Measurements from ENCODE around the gene DGKD.

DGKD gene

DNA sequence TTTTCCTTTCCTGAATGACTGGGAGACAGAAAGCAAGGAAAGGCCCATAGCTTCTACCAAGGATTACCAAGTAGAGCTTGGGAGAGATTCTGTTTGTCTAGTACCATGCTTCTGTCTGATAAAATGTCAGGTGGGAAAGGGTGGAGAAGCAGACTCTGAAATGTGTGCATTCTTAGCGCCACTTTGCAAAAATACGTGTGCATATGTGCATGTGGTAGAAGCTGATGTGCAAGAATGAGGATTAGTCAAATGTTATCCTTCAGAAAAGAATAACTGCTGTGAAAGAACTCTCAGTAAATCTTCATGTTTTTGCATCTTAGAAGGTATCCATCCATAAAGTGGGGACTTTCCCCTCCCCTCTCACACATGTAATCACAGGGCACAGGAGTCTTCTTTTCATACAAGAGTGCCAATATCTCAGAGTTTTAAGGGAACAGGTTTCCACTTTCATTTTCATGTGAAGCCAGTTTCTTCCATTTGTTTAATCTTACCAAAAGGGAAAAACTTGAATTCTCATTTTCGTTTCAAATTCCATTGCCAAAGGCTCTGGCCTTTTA, 15.4 kb upstream of the DGKD start:
- DNase-seq (ENCODE audit: low spot score), result no peak

DNA sequence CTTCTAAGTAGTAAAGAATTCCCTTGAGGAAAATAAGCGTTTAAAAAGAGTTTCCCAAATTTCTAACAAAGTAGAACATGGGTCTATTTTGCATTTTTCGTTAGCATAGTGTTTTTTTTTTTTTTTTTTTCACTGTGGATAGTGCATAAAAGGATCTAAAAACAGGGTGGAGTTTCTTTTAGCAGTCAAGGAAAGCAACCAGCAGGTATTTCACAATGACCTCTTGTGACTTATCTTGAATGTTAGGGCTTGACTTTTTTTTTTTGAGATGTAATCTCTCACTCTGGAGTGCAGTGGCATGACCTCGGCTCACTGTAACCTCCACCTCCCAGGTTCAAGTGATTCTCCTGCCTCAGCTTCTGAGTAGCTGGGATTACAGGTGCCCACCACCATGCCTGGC, 14.9 kb upstream of the DGKD start:
- DNase-seq (ENCODE audit: low spot score), result no peak

DNA sequence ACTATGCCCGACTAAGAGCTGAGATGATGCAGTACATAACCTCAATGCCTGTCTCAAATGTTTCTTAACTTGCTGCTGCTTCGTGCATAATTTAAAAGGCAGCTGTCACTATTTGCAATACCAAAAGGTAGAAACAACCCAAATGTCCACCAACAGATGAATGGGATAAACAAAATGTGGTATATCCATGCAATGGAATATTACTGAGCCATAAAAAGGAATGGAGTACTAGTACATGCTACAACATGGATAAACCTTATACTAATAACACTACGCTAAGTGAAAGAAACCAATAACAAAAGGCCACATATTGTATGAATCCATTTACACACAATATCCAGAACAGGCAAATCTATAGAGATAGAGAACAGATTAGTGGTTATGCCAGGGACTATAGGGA, 13.0 kb upstream of the DGKD start:
- DNase-seq (ENCODE audit: low spot score), result no peak

DNA sequence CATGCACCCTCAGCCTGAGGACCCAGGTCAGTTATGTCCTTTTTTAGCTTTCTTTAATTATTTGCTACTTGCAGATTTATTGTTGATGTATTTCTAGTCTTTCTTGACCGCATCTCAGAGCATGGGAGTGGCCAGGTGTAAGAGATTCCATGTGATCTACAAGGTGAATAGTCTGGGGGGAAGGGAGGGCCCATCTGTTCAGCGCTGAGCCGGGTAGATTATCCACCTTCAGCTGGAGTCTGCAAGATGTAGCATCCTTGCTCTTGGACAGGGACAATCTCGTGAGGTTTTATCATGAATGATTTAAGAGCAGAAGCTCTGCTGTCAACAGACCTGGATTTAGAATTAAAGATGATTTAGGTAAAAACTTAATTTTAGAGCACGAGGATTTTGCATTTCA, 12.0 kb upstream of the DGKD start:
- no peak for DNase-seq (ENCODE audit: low spot score)

DNA sequence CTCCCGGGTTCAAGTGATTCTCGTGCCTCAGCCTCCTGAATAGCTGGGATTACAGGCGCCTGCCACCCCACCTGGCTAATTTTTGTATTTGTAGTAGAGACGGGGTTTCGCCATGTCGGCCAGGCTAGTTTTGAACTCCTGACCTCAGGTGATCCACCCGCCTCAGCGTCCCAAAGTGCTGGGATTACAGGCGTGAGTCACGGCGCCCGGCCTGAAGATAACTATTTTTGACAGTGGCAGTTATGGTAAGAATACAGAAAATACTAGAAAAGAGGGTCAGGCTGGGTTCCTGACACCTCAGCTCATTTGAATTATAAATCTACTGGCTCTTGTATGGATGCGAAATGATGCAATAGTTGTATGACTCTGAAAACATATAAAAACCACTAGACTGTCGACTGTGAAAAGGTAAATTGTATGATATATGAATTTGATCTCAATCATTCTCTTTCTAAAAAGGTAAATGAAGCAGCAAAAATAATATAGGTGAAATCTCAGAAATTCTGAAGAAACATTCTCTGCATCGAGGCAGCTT, 11.1 kb upstream of the DGKD start:
- DNase-seq (ENCODE audit: low spot score), result no peak

DNA sequence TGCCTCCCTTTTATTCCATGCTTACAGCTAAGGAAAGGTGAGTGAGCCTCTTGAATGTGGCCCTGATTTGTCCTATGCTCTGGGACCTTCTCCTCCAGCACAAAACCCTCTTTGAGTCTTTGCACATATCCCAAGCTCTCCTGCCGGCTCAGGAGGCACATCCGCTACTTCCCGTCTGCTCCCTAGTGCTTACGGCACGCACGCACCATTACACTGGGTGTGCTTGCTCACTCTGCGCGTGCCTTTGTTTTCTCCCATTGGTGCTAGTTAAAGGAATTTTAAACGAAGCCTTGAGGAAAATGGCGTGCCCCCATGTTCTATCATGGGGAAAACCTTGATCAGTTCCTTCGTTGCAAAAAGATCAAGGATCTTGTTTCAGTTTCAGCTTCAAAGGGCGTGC, 7.9 kb upstream of the DGKD start:
- no peak for DNase-seq (ENCODE audit: low spot score)

DNA sequence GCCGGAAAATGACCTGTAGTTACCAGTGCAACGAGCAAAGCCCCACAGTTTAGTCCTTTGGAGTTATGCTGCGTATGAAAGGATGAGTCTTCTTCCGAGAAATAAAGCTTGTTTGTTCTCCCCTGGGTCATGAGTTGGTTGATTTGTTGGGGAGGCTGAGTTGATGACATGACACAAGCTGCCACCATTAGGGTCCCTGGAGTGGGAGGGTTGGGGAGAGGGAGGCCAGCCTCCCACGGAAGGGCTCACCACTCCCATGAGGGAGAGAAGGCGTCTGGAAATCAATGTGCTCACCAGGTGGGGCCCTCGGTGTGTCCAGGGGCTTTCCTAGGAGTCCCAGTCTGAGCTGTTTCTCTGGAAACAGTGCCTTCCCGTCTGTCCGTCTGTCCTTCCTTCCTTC, 7.4 kb upstream of the DGKD start:
- DNase-seq (ENCODE audit: low spot score), result no peak

DNA sequence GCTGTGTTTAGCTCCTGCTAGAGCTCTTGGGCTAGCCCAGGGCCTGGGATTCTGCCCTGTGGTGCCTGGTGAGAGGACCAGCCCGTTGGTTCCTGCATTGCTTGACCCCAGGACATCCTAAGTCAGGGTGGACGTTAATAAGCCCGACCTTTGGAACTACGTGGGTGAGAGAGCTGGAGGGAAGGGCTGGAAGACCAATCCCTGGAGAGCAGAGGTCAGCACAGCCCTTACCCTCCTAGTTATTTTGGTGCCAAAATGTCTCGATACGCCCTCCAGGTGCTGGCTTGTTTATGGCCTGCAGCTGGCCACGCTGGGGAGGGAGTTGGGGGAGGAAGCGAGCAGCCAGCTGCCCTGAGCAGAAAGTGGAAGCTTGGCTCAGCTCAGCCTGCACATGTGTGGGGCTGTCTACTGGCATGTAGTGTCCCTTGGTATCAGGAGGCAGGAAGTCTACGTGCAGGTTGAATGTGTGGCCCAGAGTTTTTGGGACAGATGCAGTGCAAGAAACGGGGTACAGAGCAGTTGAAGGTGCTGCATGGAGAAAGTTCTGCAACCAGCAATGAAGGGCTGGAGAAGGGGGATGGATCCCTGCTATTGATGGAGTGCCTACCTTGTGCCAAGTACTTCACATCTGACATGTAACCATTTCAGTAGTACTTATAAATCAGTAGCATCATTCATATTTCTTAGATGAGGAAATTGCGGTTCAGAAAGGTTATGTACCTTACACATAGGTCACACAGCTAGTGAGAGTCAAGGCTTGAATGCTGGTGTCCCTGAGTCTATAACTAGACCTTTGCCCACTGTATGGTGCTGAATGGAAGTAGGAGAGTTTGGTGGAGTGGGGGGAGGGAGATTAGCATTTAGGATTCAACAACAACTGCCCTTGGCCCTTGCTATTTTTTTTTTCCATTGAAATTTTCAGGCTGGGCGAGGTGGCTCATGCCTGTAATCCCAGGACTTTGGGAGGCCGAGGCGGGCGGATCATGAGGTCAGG, 5.0 kb upstream of the DGKD start:
- DNase-seq (ENCODE audit: low spot score), result no peak

DNA sequence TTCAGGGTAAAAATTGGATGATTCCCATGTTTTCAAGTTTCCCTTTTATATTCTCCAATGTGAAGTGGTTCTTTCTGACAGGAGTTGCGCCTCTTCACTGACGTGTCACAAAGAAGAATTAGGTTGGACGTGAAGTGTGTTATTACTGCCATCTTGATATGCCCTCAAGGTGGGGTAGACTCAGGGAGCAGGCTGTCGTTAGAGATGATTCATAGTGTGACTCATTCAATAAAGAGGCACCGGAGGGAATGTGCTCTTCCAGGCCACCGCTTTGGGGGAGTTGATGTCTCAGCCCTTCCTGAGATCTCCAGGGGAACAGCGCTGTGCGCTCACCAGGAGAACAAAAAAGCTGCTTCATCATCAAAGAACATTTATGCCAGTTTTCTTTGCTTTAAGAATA, 3.6 kb upstream of the DGKD start:
- DNase-seq (ENCODE audit: low spot score), result peak; percentile 95

DNA sequence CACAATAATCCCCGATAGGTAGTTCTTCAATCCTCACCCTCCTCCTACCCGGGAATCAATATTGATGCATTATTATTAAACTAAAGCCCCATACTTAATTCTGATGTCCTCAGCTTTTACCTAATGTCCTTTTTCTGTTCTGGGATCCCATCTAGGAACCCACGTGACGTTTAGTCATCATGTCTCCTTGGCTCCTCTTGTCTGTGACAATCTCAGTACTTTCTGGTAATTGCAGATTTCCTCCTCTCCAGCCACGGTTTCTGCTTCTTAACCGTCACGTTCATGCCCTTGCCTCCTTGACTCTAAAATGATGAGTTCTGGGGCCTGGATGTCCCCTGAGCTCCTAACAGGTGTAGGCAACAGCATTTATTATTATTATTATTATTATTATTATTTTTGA, 2.9 kb upstream of the DGKD start:
- DNase-seq (ENCODE audit: low spot score), result peak; percentile 17

DNA sequence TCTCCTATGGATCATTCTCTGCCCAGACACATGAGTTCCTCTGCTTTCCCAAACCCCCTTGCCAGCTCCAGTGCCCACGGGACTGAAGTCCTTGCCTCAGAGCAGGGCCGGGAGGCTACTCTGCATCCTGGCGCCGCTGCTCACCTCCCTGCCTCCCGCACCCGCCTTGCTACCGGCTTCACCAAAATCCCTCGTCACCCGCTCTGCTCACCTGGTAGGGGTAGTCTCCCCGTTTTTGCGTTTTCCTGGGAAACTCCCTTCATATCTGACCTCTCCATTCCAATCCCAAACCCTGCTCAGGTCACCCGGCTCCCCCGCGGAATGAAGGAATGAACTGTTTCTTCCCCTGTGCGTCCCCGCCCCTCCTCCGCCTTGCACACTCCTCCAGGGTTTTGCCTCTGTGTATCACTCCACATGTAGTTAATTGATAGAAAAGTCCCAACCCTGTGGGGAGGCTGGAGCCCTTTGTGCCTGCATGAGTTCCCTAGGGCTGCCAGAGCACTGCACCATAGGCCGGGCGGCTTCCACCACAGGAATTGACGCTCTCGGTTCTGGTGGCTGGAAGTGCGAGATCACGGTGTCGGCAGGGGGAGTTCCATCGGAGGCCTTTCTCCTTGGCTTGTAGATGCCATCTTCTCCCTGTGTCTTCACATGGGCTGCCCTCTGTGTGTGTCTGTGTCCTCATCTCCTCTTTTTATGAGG, 2.0 kb upstream of the DGKD start:
- no peak for DNase-seq (ENCODE audit: low spot score)

DNA sequence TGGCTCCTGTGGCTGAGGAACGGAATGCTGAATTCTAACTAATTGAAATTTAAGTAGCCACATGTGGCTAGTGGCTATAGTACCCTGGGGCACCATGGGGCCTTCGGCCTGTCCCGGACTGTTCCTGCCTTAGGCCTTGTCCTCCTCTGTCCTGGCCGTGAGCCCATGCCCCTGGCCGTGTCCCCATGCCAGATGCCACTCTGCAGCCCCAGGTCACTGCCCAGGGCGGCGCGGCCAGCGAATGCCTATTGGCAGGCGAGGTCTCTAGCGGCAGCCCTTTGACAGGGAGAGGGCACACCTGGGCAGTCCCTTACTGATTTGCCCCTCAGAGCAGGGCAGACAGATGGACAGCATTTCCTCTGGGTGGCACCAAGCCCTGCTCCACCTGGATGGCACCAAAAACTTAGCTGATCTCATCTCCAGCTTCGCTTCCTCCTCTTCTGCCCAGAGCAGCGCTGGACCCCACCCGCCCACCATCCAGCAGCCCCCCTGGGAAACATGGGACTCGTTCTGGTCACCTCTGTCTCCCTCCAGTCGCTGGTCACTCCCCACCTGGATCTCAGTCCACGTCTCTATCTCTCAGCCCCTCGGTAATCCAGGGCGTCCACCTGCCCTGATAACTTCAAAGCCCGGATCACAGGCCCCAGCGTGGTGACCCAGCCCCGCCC, 1.1 kb upstream of the DGKD start:
- DNase-seq (ENCODE audit: low spot score), result no peak

DNA sequence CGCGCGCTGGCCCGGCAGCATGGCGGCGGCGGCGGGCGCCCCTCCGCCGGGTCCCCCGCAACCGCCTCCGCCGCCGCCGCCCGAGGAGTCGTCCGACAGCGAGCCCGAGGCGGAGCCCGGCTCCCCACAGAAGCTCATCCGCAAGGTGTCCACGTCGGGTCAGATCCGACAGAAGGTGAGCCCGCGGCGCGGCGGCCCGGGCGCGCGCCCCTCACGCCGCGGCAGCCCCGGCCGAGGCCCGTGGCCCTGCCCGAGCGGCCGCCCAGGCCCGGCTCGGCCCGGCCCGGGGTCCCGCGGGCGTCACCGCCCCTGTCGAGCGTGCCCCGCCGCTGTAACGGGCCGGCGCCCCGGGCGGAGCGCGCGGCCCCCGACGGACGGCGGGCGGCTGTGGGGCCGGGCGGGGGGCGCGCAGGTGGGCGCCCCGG, 218 bp downstream of the DGKD start:
- no peak for DNase-seq (ENCODE audit: low spot score)

DNA sequence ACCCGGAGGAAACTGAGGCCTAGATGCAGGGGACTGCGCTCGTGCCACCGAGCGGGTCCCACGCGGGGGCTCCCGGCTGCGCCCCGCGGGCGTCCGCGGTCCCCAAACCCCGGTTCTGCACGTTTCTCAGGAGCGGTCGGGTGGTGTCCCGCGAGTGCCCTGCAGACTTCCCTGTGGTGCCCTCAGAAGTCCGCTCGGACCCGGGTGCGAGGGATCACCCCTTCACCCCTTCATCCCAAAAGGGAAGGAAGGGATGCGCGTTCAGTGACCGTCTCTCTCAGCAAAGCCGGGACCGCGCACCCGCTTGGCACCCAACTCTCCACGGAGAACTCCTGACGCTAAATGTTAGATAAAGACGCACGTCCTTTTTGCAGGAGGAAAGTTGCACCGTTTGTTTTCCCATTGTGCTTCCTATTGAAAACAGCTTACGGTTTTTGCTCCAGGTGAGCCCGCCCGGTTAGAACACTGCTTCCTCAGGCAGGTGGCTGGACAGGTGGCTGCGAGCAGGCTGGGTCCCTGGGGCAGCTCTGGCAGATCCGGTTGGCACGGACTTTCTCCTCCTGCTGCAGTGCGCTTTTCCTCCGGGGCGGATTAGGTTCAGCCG, 779 bp downstream of the DGKD start:
- DNase-seq (ENCODE audit: low spot score), result peak; percentile 35

DNA sequence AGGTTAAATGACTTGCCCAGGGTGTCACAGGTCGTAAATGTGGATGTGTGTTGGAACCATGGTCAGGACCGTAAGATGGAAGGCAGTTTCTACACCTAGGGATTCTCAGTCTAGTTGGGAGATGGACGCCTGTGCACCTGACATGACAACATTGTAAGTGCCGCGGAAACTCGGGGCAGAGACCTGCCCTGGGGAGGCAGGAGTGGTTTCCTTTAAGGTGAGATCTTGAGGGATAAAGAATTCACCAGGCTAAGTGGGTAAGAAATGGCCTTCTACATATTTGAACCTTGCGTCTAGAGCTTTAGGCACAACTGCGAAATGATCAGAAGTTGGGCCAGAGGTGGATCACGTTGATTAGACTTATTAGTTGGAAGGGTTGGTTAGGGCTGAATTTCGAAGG, 1.6 kb downstream of the DGKD start:
- no peak for DNase-seq (ENCODE audit: low spot score)

DNA sequence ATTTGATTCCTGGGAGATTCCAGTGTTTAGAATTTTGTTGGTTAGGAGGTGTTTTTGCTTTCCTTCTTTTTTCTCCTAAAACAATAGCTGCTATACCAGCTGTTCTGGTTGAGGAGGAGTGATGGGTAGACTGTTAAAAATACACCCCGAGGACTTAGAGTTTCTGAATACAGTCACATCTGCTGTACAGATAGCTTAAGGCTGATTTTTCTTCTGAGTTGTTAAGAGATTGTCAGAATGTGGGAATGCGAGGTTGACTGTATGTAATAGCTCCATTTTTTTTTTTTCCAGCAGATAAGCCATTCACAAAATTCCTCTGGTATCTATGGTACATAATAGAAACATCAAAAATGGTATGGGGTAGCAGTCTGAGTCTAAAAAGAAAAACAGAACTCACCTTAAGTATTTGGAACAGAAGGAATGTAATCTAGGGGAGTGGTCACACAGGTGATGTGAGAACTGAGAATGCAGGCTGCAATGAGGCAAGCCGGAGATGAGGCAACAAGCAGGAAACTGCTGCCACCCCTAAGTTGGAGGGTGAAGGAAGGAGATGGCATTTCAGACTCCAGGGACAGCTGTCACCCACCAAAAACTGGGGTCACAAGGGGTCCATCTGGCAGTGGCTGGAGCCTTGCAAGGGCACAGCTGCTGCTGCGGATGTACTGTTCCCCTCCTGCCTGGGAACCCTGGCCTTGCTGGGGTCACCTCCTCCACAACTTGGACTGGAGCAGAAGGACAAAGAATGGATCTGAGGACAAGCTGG, 2.4 kb downstream of the DGKD start:
- DNase-seq (ENCODE audit: low spot score), result no peak

DNA sequence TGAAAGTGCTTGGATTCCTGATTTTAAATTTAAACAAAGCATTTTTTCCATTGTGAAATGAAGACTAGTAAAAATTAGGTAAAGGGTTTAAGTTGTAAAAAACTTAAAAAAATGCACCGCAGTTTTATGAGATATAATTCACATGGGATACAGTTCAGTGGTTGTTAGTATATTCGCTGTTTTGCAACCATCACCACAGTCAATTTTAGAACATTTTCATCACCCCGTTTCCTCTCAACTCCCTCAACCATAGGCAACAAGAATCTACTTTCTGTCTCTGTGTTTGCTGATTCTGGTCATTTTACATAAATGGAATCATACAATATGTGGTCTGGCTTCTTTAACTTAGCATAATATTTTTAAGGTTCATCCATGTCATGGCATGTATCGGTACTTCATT, 4.0 kb downstream of the DGKD start:
- no peak for DNase-seq (ENCODE audit: low spot score)

DNA sequence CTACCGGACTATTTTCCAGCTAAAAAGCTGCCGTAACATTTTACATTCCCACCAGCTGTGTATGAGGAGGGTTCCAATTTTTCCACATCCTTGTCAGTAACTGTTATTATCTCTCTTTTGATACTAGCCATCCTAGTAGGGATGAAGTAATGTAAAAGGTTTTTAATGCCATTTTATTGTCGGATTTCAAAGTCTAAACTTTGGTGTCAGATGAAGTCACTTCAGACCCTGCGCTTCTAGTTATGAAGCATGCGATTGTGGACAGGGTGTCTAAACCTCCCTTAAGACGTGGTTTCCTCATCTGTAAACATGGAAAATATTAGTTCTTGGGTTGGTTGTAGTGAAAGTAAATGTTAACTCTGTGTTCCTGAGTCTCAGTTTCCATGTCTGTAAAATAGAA, 4.7 kb downstream of the DGKD start:
- no peak for DNase-seq (ENCODE audit: low spot score)

DNA sequence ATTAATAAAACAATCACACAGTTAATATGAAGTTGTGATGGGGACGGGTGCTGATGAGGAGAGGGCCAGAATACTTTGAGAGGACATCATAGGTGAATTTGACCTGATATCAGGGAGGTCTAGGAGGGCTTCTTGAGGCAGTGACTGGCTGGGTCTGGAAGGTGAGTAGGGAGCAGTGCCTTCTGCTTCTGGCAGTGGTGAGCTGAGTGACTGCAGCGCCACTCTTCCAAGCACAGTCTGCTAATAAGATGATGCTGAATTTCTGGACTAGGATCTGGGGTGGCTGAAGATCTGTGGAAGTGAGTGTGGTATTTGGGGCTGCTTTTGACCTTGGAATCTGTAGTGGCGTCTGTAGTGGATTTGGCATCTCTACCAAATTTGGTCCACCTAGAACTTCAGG, 5.5 kb downstream of the DGKD start:
- no peak for DNase-seq (ENCODE audit: low spot score)

DNA sequence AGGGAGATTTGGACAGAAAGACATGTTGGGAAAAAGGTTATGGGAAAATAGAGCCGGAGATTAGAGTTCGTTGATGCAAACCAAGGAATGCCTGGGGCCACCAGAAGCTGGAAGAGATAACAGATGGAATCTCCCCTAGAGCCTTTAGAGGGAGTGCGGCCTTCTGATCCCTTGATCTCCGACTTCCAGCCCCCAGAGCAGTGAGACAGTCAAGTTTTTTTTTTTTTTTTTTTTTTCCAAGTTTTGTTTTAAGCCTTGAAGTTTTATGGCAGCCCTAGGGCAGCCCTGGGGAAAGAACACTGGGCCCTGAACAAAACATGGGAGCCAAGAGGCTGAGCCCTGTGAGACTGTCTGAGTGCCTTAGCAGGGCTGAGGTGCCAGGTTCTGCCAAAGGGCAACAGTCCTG, 6.5 kb downstream of the DGKD start:
- DNase-seq (ENCODE audit: low spot score), result no peak

DNA sequence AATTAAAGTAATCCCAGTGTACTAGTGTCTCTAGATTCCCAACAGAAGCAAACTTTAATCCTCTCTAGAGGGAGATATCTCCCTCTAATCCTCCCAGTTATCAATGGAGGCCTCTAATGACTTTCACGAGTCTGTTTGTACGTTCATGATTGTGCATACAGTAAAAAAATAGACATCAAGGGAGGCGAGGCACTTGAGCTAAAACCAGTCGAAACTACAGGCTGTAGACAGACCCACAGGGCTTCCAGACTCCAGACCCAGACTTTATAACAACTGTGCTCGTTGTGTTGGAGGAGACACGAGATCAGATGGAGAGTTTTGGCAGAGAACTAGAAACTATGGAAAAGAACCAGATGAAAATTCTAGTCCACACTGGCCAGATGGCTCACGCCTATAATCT, 7.0 kb downstream of the DGKD start:
- no peak for DNase-seq (ENCODE audit: low spot score)

Data from kidney tubule cell (primary cell).